Cardiac muscle cell (in vitro differentiated cells and primary cell): ENCODE data around the gene TBCEL. TPM values are rescaled to one million over a fixed set of nuclear protein-coding genes. Genes with fewer than 3 reads are reported as not detected.

Experiments used
- DNase-seq, 2 donors: peaks; one replicate each; pipeline versions ENCODE4 v3.0.0 to v3.0.0-alpha.2; 2010 to 2017; ENCODE audit warnings: low read depth in 1 of 2, low spot score in 1 of 2
- H3K27ac ChIP-seq: fragments of 200-600 bp; sonication (generic); 2 replicates; pipeline ENCODE4 v1.5.1; 2016
- H3K27me3 ChIP-seq: fragments of 200-600 bp; sonication (generic); 2 replicates; pipeline ENCODE4 v1.6.0; 2016; ENCODE audit warnings: control low read depth
- H3K36me3 ChIP-seq: fragments of 200-600 bp; sonication (generic); 2 replicates; pipeline ENCODE4 v1.5.1; 2016; ENCODE audit warnings: control low read depth
- H3K4me1 ChIP-seq: fragments of 200-600 bp; sonication (generic); 2 replicates; pipeline ENCODE4 v1.8.1; 2017; ENCODE audit warnings: low read depth, mild to moderate bottlenecking, mixed run types
- H3K4me3 ChIP-seq: fragments of 200-600 bp; sonication (generic); 2 replicates; pipeline ENCODE4 v1.5.1; 2016; ENCODE audit warnings: mild to moderate bottlenecking
- H3K9me3 ChIP-seq: fragments of 200-600 bp; sonication (generic); 2 replicates; pipeline ENCODE4 v1.5.1; 2017; ENCODE audit warnings: low read depth, mild to moderate bottlenecking, control low read depth
- polyA plus RNA-seq: library from polyadenylated mRNA; unstranded; fragments of >200 nt; fragmentation: Nextera tagmentation; extraction: Ambion mirVana; gene quantifications from 2 replicates; pipeline ENCODE4 v1.2.1, GENCODE V29; 2016
- total RNA-seq: library from RNA; depleted of rRNA; stranded (reverse); fragments of >200 nt; gene quantifications from 2 replicates; pipeline ENCODE4 v1.2.3, GENCODE V29; 2016
- TF ChIP-seq, protein P1 (sequence below): IDR thresholded peaks from 2 replicates; pipeline ENCODE4 v1.5.1; 2012; ENCODE audit warnings: low read depth, mild to moderate bottlenecking, low read length

Gene TBCEL
- total and polyA plus RNA-seq, 2 experiments from 2014 or later = 21.8 to 26.3 TPM

DNA sequence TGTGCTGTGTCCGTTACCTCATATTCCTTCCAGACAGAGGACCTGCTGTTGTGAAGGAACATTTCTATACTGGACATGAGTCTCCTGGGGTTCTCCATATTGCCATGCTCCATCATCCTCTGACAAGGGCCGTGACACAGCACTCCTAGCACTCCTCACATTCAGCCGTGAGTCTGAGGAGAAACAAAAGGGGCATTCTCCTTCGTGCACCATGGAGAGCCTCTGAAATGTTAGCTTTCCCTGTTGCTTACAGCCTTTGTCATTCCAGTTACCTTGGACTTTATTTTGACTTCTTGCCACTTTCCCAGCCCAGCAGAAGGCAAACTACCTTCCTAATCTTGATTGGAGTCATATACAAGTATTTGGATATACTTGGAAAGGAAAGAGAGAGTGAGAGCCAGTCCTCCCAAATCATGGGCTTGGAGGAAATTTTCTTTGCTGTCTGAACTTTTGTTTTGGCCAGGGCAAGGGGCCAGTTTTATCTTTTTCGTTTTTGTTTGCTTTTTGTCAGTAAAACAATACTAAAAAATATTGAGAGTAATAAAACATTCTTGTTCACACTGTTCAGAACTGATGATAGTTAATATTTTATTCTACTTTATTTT lies 48.0 kb downstream of the TBCEL start:
- DNase-seq = peak in 1 of 2 donors; percentile 29
- Histone ChIP-seq H3K4me3 (no peak overlapping the region), H3K36me3 (peaks cover 7% of the 10 kb centered on the region), H3K27me3 (no peaks in the 10 kb centered on the region), H3K4me1 (peaks cover 14% of the 10 kb centered on the region), H3K9me3 (no peaks in the 10 kb centered on the region), H3K27ac (peak overlapping the region; percentile 38)
- TF ChIP-seq, protein P1, sequence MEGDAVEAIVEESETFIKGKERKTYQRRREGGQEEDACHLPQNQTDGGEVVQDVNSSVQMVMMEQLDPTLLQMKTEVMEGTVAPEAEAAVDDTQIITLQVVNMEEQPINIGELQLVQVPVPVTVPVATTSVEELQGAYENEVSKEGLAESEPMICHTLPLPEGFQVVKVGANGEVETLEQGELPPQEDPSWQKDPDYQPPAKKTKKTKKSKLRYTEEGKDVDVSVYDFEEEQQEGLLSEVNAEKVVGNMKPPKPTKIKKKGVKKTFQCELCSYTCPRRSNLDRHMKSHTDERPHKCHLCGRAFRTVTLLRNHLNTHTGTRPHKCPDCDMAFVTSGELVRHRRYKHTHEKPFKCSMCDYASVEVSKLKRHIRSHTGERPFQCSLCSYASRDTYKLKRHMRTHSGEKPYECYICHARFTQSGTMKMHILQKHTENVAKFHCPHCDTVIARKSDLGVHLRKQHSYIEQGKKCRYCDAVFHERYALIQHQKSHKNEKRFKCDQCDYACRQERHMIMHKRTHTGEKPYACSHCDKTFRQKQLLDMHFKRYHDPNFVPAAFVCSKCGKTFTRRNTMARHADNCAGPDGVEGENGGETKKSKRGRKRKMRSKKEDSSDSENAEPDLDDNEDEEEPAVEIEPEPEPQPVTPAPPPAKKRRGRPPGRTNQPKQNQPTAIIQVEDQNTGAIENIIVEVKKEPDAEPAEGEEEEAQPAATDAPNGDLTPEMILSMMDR = no peak

DNA sequence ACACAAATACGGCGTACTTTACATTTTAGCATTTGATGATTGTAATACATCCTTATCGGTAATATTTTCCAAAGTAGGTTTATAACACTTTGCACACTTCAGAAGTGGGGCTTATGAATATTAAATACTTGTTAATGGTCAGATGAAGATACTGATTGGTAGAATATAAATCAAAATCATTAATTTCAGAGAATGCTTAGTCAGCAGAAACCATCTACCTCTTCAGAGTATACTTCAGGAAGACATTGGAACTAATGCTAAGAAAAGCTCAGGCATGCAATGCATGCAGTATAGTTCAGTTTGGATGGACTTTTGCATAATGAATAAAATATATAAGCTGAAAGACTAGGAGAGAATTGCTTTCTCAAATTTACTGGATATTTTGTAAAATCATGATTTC lies 57.4 kb downstream of the TBCEL start:
- TF ChIP-seq, protein P1 = no peak

DNA sequence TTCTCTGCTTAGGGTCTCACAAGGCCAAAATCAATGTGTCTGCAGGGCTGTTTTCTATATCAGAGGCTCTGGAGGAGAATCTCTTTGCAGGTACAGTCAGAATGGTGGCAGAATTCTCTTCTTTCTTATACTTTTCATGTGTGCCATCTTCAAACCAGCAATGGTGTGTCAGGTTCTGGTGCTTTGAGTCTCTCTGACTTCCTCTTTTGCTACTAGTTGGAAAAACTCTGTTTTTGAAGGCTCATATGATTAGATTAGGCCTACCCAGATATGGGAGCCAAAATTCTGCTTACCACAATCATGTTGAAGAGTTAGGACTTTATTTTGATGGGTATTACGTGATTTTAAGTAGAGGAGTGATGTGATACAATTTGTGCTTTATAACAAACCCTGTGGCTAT lies 58.3 kb downstream of the TBCEL start:
- Histone ChIP-seq H3K27me3 (no peaks in the 10 kb centered on the region), H3K4me1 (no peaks in the 10 kb centered on the region), H3K27ac (no peak overlapping the region), H3K4me3 (no peak overlapping the region), H3K9me3 (no peaks in the 10 kb centered on the region), H3K36me3 (peaks cover 21% of the 10 kb centered on the region)
- no peak for DNase-seq
- TF ChIP-seq, protein P1 = no peak

More for the DNA sequence above, 57.4 kb downstream of the TBCEL start:
- no peak for DNase-seq
- Histone ChIP-seq H3K4me3 (no peak overlapping the region), H3K27ac (no peak overlapping the region), H3K36me3 (peaks cover 14% of the 10 kb centered on the region), H3K9me3 (no peaks in the 10 kb centered on the region), H3K4me1 (no peaks in the 10 kb centered on the region), H3K27me3 (no peaks in the 10 kb centered on the region)

- DNase-seq = peak; percentile 12 to 77
- Histone ChIP-seq H3K27me3 (no peaks in the 10 kb centered on the region), H3K27ac (no peak overlapping the region), H3K9me3 (no peaks in the 10 kb centered on the region), H3K4me1 (no peaks in the 10 kb centered on the region), H3K36me3 (peaks cover 25% of the 10 kb centered on the region), H3K4me3 (no peak overlapping the region)
- TF ChIP-seq, protein P1 = no peak
Measured at GRCh38 chr11:121082670-121083069, 58.8 kb downstream of the TBCEL start.

GRCh38 chr11:121086866-121087265 lies 63.0 kb downstream of the TBCEL start:
- Histone ChIP-seq H3K27ac (no peak overlapping the region), H3K9me3 (no peaks in the 10 kb centered on the region), H3K27me3 (no peaks in the 10 kb centered on the region), H3K4me1 (no peaks in the 10 kb centered on the region), H3K36me3 (peaks cover 25% of the 10 kb centered on the region), H3K4me3 (no peak overlapping the region)
- TF ChIP-seq, protein P1 = no peak
- DNase-seq = peak in 1 of 2 donors; percentile 20
